T47D (cell line): Measurements from ENCODE around the gene CTNNA2.

ENCODE experiments used
- DNase-seq, 2 experiments: peaks; one replicate each; pipeline versions ENCODE4 v3.0.0 to v3.0.0-alpha.2; 2011 to 2012; ENCODE audit warnings: low read depth in 1 of 2, low spot score in 1 of 2
- JUND ChIP-seq: IDR thresholded peaks from 2 replicates; pipeline ENCODE4 v1.6.1; 2012; ENCODE audit warnings: low read depth
- in situ Hi-C: cut with HindIII; loops from 2 replicates; pipeline ENCODE4 v1.10.0; 2016; ENCODE audit warnings: low sequenced_read_pairs, low pct_unique_long_range_greater_than_20kb

Gene CTNNA2

GRCh38 chr2:80354858-80355257 is 842.0 kb downstream of the CTNNA2 start:
- no peak for DNase-seq
- in situ Hi-C loops, result no loop called here
- TF ChIP-seq JUND, result no peak

GRCh38 chr2:80361904-80362303 is 849.1 kb downstream of the CTNNA2 start:
- no peak for TF ChIP-seq JUND

GRCh38 chr2:80363330-80363729 is 850.5 kb downstream of the CTNNA2 start:
- no peak for DNase-seq
- in situ Hi-C loops, result no loop called here
- no peak for TF ChIP-seq JUND

More at GRCh38 chr2:80361904-80362303, 849.1 kb downstream of the CTNNA2 start:
- DNase-seq, result no peak
- in situ Hi-C loops, result no loop called here

- DNase-seq, result no peak
- in situ Hi-C loops, result no loop called here
These were observed 851.0 kb downstream of the CTNNA2 start for GRCh38 chr2:80363791-80364349.

GRCh38 chr2:80364524-80365212 is 851.8 kb downstream of the CTNNA2 start:
- no peak for TF ChIP-seq JUND
- DNase-seq, result no peak
- in situ Hi-C loops, result no loop called here

More at GRCh38 chr2:80363791-80364349, 851.0 kb downstream of the CTNNA2 start:
- TF ChIP-seq JUND, result no peak

GRCh38 chr2:80365762-80366161 is 852.9 kb downstream of the CTNNA2 start:
- no peak for DNase-seq
- no peak for TF ChIP-seq JUND
- in situ Hi-C loops, result no loop called here

- in situ Hi-C loops, result no loop called here
- TF ChIP-seq JUND, result no peak
- no peak for DNase-seq
These were observed 857.6 kb downstream of the CTNNA2 start for GRCh38 chr2:80370375-80371009.

GRCh38 chr2:80374105-80374504 is 861.3 kb downstream of the CTNNA2 start:
- no peak for TF ChIP-seq JUND
- in situ Hi-C loops, result no loop called here

GRCh38 chr2:80377071-80377470 is 864.2 kb downstream of the CTNNA2 start:
- TF ChIP-seq JUND, result no peak
- in situ Hi-C loops, result no loop called here
- no peak for DNase-seq

More at GRCh38 chr2:80374105-80374504, 861.3 kb downstream of the CTNNA2 start:
- no peak for DNase-seq

- in situ Hi-C loops, result no loop called here
- TF ChIP-seq JUND, result no peak
- DNase-seq, result no peak
These were observed 867.9 kb downstream of the CTNNA2 start for GRCh38 chr2:80380736-80381135.

GRCh38 chr2:80381666-80382065 is 868.8 kb downstream of the CTNNA2 start:
- no peak for DNase-seq
- in situ Hi-C loops, result no loop called here
- TF ChIP-seq JUND, result no peak

- TF ChIP-seq JUND, result no peak
- DNase-seq, result no peak
- in situ Hi-C loops, result no loop called here
These were observed 879.6 kb downstream of the CTNNA2 start for GRCh38 chr2:80392441-80392840.

GRCh38 chr2:80393991-80394390 is 881.1 kb downstream of the CTNNA2 start:
- no peak for DNase-seq
- TF ChIP-seq JUND, result no peak
- in situ Hi-C loops, result no loop called here
